T47D (cell line): ENCODE results near the gene DNER.

Experiments used
- DNase-seq, 2 experiments: peaks; one replicate each; pipeline versions ENCODE4 v3.0.0 to v3.0.0-alpha.2; 2011 to 2012; ENCODE audit warnings: low read depth in 1 of 2, low spot score in 1 of 2
- JUND ChIP-seq: IDR thresholded peaks from 2 replicates; pipeline ENCODE4 v1.6.1; 2012; ENCODE audit warnings: low read depth
- in situ Hi-C: cut with HindIII; loops from 2 replicates; pipeline ENCODE4 v1.10.0; 2016; ENCODE audit warnings: low sequenced_read_pairs, low pct_unique_long_range_greater_than_20kb

DNER gene

GRCh38 chr2:229650059-229650458 lies 64.3 kb downstream of the DNER start:
- no peak for DNase-seq
- no peak for TF ChIP-seq JUND
- in situ Hi-C loops = no loop called here

- no peak for DNase-seq
- no peak for TF ChIP-seq JUND
- in situ Hi-C loops = no loop called here
Observed at GRCh38 chr2:229646186-229646723, 68.1 kb downstream of the DNER start.

GRCh38 chr2:229642371-229642770 lies 72.0 kb downstream of the DNER start:
- in situ Hi-C loops = no loop called here
- DNase-seq = no peak
- no peak for TF ChIP-seq JUND

- no peak for DNase-seq
- TF ChIP-seq JUND = no peak
- in situ Hi-C loops = no loop called here
Observed at GRCh38 chr2:229641676-229642075, 72.7 kb downstream of the DNER start.

- no peak for DNase-seq
- TF ChIP-seq JUND = no peak
- in situ Hi-C loops = no loop called here
Observed at GRCh38 chr2:229640636-229641035, 73.7 kb downstream of the DNER start.

- TF ChIP-seq JUND = no peak
- in situ Hi-C loops = no loop called here
- no peak for DNase-seq
Observed at GRCh38 chr2:229636571-229636970, 77.8 kb downstream of the DNER start.

- in situ Hi-C loops = no loop called here
- no peak for DNase-seq
- TF ChIP-seq JUND = no peak
Observed at GRCh38 chr2:229635371-229635680, 79.0 kb downstream of the DNER start.

- DNase-seq = no peak
Observed at GRCh38 chr2:229634601-229635370, 79.6 kb downstream of the DNER start.

GRCh38 chr2:229633556-229633955 lies 80.8 kb downstream of the DNER start:
- in situ Hi-C loops = no loop called here
- DNase-seq = no peak
- no peak for TF ChIP-seq JUND

More at GRCh38 chr2:229634601-229635370, 79.6 kb downstream of the DNER start:
- no peak for TF ChIP-seq JUND
- in situ Hi-C loops = no loop called here

- DNase-seq = no peak
- in situ Hi-C loops = no loop called here
- no peak for TF ChIP-seq JUND
Observed at GRCh38 chr2:229629039-229629438, 85.3 kb downstream of the DNER start.

GRCh38 chr2:229627728-229628127 lies 86.6 kb downstream of the DNER start:
- DNase-seq = no peak
- TF ChIP-seq JUND = no peak
- in situ Hi-C loops = no loop called here

- in situ Hi-C loops = no loop called here
- DNase-seq = no peak
- TF ChIP-seq JUND = no peak
Observed at GRCh38 chr2:229622495-229623355, 91.6 kb downstream of the DNER start.

- DNase-seq = no peak
- in situ Hi-C loops = no loop called here
- TF ChIP-seq JUND = no peak
Observed at GRCh38 chr2:229620759-229621158, 93.6 kb downstream of the DNER start.
